Mesenchymal stem cell (in vitro differentiated cells and primary cell): ENCODE measurements around the gene HTT.

Experiments
- DNase-seq: peaks from one replicate; pipeline ENCODE4 v3.0.0-alpha.2; 2013
- H2AFZ ChIP-seq: one replicate; pipeline ENCODE4 v1.6.1; 2013; ENCODE audit warnings: low read depth, mild to moderate bottlenecking, control low read depth, inconsistent platforms, low read length, moderate library complexity
- H2AK5ac ChIP-seq: 2 replicates; pipeline ENCODE4 v1.6.1; 2013; ENCODE audit warnings: low read length, moderate library complexity, mild to moderate bottlenecking, inconsistent platforms; ENCODE audit not compliant: severe bottlenecking
- H2BK120ac ChIP-seq: one replicate; pipeline ENCODE4 v1.6.1; 2013; ENCODE audit warnings: low read depth, mild to moderate bottlenecking, inconsistent platforms, low read length, moderate library complexity
- H2BK12ac ChIP-seq, 2 experiments: one replicate each; pipeline ENCODE4 v1.6.1; 2013; ENCODE audit warnings: inconsistent platforms in 2 of 2, low read length in 2 of 2, mild to moderate bottlenecking in 2 of 2, moderate library complexity in 2 of 2, control low read depth in 1 of 2
- H2BK15ac ChIP-seq: one replicate; pipeline ENCODE4 v1.6.1; 2013; ENCODE audit warnings: mild to moderate bottlenecking, low read depth, inconsistent platforms; ENCODE audit not compliant: poor library complexity, severe bottlenecking
- H2BK5ac ChIP-seq: 2 replicates; pipeline ENCODE4 v1.6.1; 2013; ENCODE audit warnings: low read depth, mild to moderate bottlenecking, low read length, control low read depth, inconsistent platforms; ENCODE audit not compliant: poor library complexity, severe bottlenecking
- H3K14ac ChIP-seq, 2 experiments: one replicate each; pipeline ENCODE4 v1.6.1; 2013; ENCODE audit warnings: inconsistent platforms in 2 of 2, low read length in 2 of 2, control low read depth in 1 of 2, mild to moderate bottlenecking in 1 of 2, moderate library complexity in 1 of 2
- H3K18ac ChIP-seq, 2 experiments: one replicate each; pipeline ENCODE4 v1.6.1; 2013; ENCODE audit warnings: inconsistent platforms in 2 of 2, low read length in 2 of 2, control low read depth in 1 of 2, low read depth in 1 of 2, mild to moderate bottlenecking in 1 of 2
- H3K23ac ChIP-seq, 2 experiments: one replicate each; pipeline ENCODE4 v1.6.1; 2013; ENCODE audit warnings: inconsistent platforms in 2 of 2, low read length in 2 of 2, mild to moderate bottlenecking in 2 of 2, moderate library complexity in 2 of 2, control low read depth in 1 of 2
- H3K27ac ChIP-seq: 2 replicates; pipeline ENCODE4 v1.5.1; 2013; ENCODE audit warnings: mild to moderate bottlenecking, moderate library complexity, low read length, control low read depth, inconsistent platforms; ENCODE audit not compliant: poor library complexity, severe bottlenecking
- H3K27me3 ChIP-seq, 2 experiments: 2 replicates each; pipeline versions ENCODE4 v1.6.1 to v1.7.0; 2013; ENCODE audit warnings: low read length in 2 of 2, mild to moderate bottlenecking in 2 of 2, moderate library complexity in 2 of 2, control low read depth in 1 of 2, inconsistent platforms in 1 of 2; ENCODE audit not compliant: control insufficient read depth in 1 of 2, insufficient read depth in 1 of 2
- H3K36me3 ChIP-seq, 2 experiments: 2 replicates each; pipeline versions ENCODE4 v1.6.1 to v1.7.0; 2013; ENCODE audit warnings: low read length in 2 of 2, control low read depth in 1 of 2, inconsistent platforms in 1 of 2, low read depth in 1 of 2, mild to moderate bottlenecking in 1 of 2; ENCODE audit not compliant: insufficient read depth in 2 of 2, control insufficient read depth in 1 of 2
- H3K4ac ChIP-seq, 2 experiments: one replicate each; pipeline ENCODE4 v1.6.1; 2013; ENCODE audit warnings: inconsistent platforms in 2 of 2, low read length in 2 of 2, mild to moderate bottlenecking in 2 of 2, moderate library complexity in 2 of 2, control low read depth in 1 of 2, low read depth in 1 of 2
- H3K4me1 ChIP-seq: 2 replicates; pipeline ENCODE4 v1.6.1; 2013; ENCODE audit warnings: low read depth, low read length, control low read depth; ENCODE audit not compliant: control insufficient read depth, insufficient read depth
- H3K4me2 ChIP-seq: 2 replicates; pipeline ENCODE4 v1.6.1; 2013; ENCODE audit warnings: low read length, mild to moderate bottlenecking, inconsistent platforms; ENCODE audit not compliant: poor library complexity, severe bottlenecking
- H3K4me3 ChIP-seq, 2 experiments: 2 replicates each; pipeline versions ENCODE4 v1.5.1 to v1.7.0; 2013; ENCODE audit warnings: low read length in 2 of 2, mild to moderate bottlenecking in 2 of 2, control low read depth in 1 of 2, low read depth in 1 of 2; ENCODE audit not compliant: insufficient read depth in 1 of 2
- H3K79me1 ChIP-seq: replicated peaks from 2 replicates; pipeline ENCODE4 v1.6.1; 2013; ENCODE audit warnings: mild to moderate bottlenecking, control low read depth, low read length, inconsistent platforms; ENCODE audit not compliant: poor library complexity, severe bottlenecking
- H3K9ac ChIP-seq: 2 replicates; pipeline ENCODE4 v1.7.0; 2013; ENCODE audit warnings: mild to moderate bottlenecking, low read length, moderate library complexity
- H3K9me3 ChIP-seq: 2 replicates; pipeline ENCODE4 v1.7.0; 2013; ENCODE audit warnings: mild to moderate bottlenecking, low read length; ENCODE audit not compliant: control insufficient read depth
- H4K8ac ChIP-seq: one replicate; pipeline ENCODE4 v1.6.1; 2013; ENCODE audit warnings: inconsistent platforms, mild to moderate bottlenecking, low read length, moderate library complexity
- H4K91ac ChIP-seq: one replicate; pipeline ENCODE4 v1.6.1; 2013; ENCODE audit warnings: mild to moderate bottlenecking, low read length, inconsistent platforms
- WGBS: methylation state at CpG from one replicate; pipeline ENCODE4 v1.1.7; 2013; ENCODE audit warnings: mixed read lengths; 5-methylcytosine and 5-hydroxymethylcytosine counted together

HTT gene

GRCh38 chr4:3262208-3263052, 187.9 kb downstream of the HTT start:
- no peak overlapping the region for H2BK15ac ChIP-seq
- H3K4me1 ChIP-seq, result peaks cover 5% of the 10 kb centered on the region
- H3K14ac ChIP-seq, result no peak overlapping the region
- H2BK120ac ChIP-seq, result no peak overlapping the region
- no peak overlapping the region for H3K4me3 ChIP-seq
- H3K23ac ChIP-seq, result no peak overlapping the region
- H4K91ac ChIP-seq, result no peak overlapping the region
- WGBS, result 92% methylated on average over 23 of the region's 23 CpGs
- peaks cover 0 to 24% of the 10 kb centered on the region in 2 experiments for H3K27me3 ChIP-seq
- peaks cover 0 to 3% of the 10 kb centered on the region in 2 experiments for H3K36me3 ChIP-seq
- H3K9me3 ChIP-seq, result no peaks in the 10 kb centered on the region
- H2AFZ ChIP-seq, result no peak overlapping the region
- H3K4ac ChIP-seq, result no peak overlapping the region
- H3K79me1 ChIP-seq, result no peaks in the 10 kb centered on the region
- no peak overlapping the region for H3K18ac ChIP-seq
- H2BK12ac ChIP-seq, result no peak overlapping the region
- no peak overlapping the region for H3K4me2 ChIP-seq
- H3K27ac ChIP-seq, result no peak overlapping the region
- H3K9ac ChIP-seq, result no peak overlapping the region
- H2AK5ac ChIP-seq, result no peak overlapping the region
- H2BK5ac ChIP-seq, result no peak overlapping the region
- DNase-seq, result no peak
- H4K8ac ChIP-seq, result no peak overlapping the region

GRCh38 chr4:3263053-3263875, 188.8 kb downstream of the HTT start:
- H2BK120ac ChIP-seq, result no peak overlapping the region
- no peak overlapping the region for H2AFZ ChIP-seq
- no peak overlapping the region for H3K4me2 ChIP-seq
- no peak overlapping the region for H4K91ac ChIP-seq
- H3K23ac ChIP-seq, result no peak overlapping the region
- H3K27ac ChIP-seq, result no peak overlapping the region
- 91% methylated on average over 28 of the region's 28 CpGs for whole genome bisulfite sequencing
- H3K4me3 ChIP-seq, result no peak overlapping the region
- H4K8ac ChIP-seq, result no peak overlapping the region
- H2AK5ac ChIP-seq, result no peak overlapping the region
- H3K36me3 ChIP-seq, result no peaks in the 10 kb centered on the region
- DNase-seq, result no peak
- H3K9me3 ChIP-seq, result no peaks in the 10 kb centered on the region
- no peak overlapping the region for H3K4ac ChIP-seq
- peak overlapping the region in 1 of 2 experiments; percentile 49 for H3K14ac ChIP-seq
- no peak overlapping the region for H2BK5ac ChIP-seq
- no peak overlapping the region for H3K9ac ChIP-seq
- H2BK12ac ChIP-seq, result no peak overlapping the region
- peaks cover under 1% of the 10 kb centered on the region for H3K4me1 ChIP-seq
- H3K79me1 ChIP-seq, result no peaks in the 10 kb centered on the region
- no peak overlapping the region for H3K18ac ChIP-seq
- H3K27me3 ChIP-seq, result peaks cover 0 to 27% of the 10 kb centered on the region in 2 experiments
- peak overlapping the region; percentile 13 for H2BK15ac ChIP-seq

- no peak overlapping the region for H3K23ac ChIP-seq
- H3K27me3 ChIP-seq, result peaks cover 0 to 28% of the 10 kb centered on the region in 2 experiments
- no peak overlapping the region for H3K4ac ChIP-seq
- H3K36me3 ChIP-seq, result no peaks in the 10 kb centered on the region
- H4K8ac ChIP-seq, result no peak overlapping the region
- H2BK15ac ChIP-seq, result no peak overlapping the region
- DNase-seq, result no peak
- no peaks in the 10 kb centered on the region for H3K79me1 ChIP-seq
- no peak overlapping the region for H3K4me2 ChIP-seq
- no peak overlapping the region for H3K27ac ChIP-seq
- no peak overlapping the region for H2BK120ac ChIP-seq
- no peak overlapping the region for H3K14ac ChIP-seq
- no peak overlapping the region for H3K9ac ChIP-seq
- H4K91ac ChIP-seq, result no peak overlapping the region
- H3K18ac ChIP-seq, result no peak overlapping the region
- no peak overlapping the region for H2BK5ac ChIP-seq
- 59% methylated on average over 4 of the region's 6 CpGs for WGBS
- H2AFZ ChIP-seq, result no peak overlapping the region
- H3K4me1 ChIP-seq, result no peaks in the 10 kb centered on the region
- no peaks in the 10 kb centered on the region for H3K9me3 ChIP-seq
- H2AK5ac ChIP-seq, result no peak overlapping the region
- H2BK12ac ChIP-seq, result no peak overlapping the region
- H3K4me3 ChIP-seq, result no peak overlapping the region
Observed at GRCh38 chr4:3263876-3264193, 189.4 kb downstream of the HTT start.

GRCh38 chr4:3266076-3266475, 191.6 kb downstream of the HTT start:
- no peak for DNase-seq
- Histone ChIP-seq H3K14ac (no peak overlapping the region), H3K27me3 (peaks cover 0 to 34% of the 10 kb centered on the region in 2 experiments), H3K79me1 (no peaks in the 10 kb centered on the region), H2BK120ac (no peak overlapping the region), H2BK5ac (no peak overlapping the region), H3K4me1 (no peaks in the 10 kb centered on the region), H3K4me3 (no peak overlapping the region), H3K4ac (no peak overlapping the region), H2AK5ac (no peak overlapping the region), H2BK15ac (no peak overlapping the region), H4K8ac (no peak overlapping the region), H3K36me3 (no peaks in the 10 kb centered on the region), H2BK12ac (no peak overlapping the region), H3K4me2 (no peak overlapping the region), H3K27ac (no peak overlapping the region), H2AFZ (no peak overlapping the region), H3K23ac (no peak overlapping the region), H3K9ac (no peak overlapping the region), H3K18ac (no peak overlapping the region), H3K9me3 (no peaks in the 10 kb centered on the region), H4K91ac (no peak overlapping the region)
- WGBS, result 97% methylated on average over 17 of the region's 17 CpGs
